Astrocyte of the spinal cord (primary cell): Measurements from ENCODE around the gene GIPC2.
A peak's percentile ranks its signal among the peaks of the same experiment; 100 is the strongest.
"Not testable (repeated sequence)": the region's sequence is repeated elsewhere in the genome, so short reads cannot be mapped to it uniquely, and the experiment has no call there.

Experiments used
- DNase-seq: peaks from one replicate; pipeline ENCODE4 v3.0.0; 2011; ENCODE audit warnings: low read depth, low spot score
- H3K4me3 ChIP-seq: 2 replicates; pipeline ENCODE4 v1.5.1; 2011; ENCODE audit warnings: low read depth, mild to moderate bottlenecking, low read length, moderate library complexity
- in situ Hi-C: cut with HindIII; loops from 2 replicates; pipeline ENCODE4 v1.10.0; 2017; ENCODE audit warnings: low sequenced_read_pairs
- TF ChIP-seq, protein P1 (sequence below): IDR thresholded peaks from 2 replicates; pipeline ENCODE4 v1.5.1; 2012; ENCODE audit warnings: low read depth, mild to moderate bottlenecking, low read length, inconsistent platforms

Gene GIPC2

DNA sequence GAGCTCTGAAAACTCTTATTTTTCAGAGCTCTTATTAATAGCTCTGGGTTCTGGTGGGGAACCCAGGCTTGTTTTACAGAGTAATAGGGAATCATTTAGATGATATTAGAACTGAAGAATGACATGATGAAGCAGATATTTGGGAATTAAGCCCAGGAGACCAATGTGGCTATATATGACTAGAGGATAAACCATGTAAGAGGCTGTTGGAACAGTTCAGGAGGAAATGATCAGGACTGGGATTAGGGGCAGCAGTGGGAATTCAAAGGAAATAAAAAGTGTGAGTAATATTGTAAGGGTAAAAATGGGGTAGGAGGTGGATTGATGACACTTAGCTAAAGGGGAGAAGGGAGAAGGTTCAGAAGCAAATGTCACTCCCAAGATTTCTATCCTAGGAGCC, 58.6 kb downstream of the GIPC2 start:
- no peak overlapping the region for H3K4me3 ChIP-seq
- in situ Hi-C loops, result no loop called here
- TF ChIP-seq, protein P1, sequence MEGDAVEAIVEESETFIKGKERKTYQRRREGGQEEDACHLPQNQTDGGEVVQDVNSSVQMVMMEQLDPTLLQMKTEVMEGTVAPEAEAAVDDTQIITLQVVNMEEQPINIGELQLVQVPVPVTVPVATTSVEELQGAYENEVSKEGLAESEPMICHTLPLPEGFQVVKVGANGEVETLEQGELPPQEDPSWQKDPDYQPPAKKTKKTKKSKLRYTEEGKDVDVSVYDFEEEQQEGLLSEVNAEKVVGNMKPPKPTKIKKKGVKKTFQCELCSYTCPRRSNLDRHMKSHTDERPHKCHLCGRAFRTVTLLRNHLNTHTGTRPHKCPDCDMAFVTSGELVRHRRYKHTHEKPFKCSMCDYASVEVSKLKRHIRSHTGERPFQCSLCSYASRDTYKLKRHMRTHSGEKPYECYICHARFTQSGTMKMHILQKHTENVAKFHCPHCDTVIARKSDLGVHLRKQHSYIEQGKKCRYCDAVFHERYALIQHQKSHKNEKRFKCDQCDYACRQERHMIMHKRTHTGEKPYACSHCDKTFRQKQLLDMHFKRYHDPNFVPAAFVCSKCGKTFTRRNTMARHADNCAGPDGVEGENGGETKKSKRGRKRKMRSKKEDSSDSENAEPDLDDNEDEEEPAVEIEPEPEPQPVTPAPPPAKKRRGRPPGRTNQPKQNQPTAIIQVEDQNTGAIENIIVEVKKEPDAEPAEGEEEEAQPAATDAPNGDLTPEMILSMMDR, result no peak
- peak; percentile 72 for DNase-seq

DNA sequence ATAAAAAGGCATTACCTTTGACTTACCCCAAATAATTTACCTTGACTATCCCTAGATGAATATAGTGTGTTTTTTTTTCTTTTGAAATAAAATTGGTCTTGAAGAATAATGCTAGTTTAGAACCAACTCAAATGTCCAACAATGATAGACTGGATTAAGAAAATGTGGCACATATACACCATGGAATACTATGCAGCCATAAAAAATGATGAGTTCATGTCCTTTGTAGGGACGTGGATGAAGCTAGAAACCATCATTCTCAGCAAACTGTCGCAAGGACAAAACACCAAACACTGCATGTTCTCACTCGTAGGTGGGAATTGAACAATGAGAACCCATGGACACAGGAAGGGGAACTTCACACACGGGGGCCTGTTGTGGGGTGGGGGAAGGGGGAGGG, 63.9 kb downstream of the GIPC2 start:
- H3K4me3 ChIP-seq, in situ Hi-C loops, DNase-seq: not testable (repeated sequence)

DNA sequence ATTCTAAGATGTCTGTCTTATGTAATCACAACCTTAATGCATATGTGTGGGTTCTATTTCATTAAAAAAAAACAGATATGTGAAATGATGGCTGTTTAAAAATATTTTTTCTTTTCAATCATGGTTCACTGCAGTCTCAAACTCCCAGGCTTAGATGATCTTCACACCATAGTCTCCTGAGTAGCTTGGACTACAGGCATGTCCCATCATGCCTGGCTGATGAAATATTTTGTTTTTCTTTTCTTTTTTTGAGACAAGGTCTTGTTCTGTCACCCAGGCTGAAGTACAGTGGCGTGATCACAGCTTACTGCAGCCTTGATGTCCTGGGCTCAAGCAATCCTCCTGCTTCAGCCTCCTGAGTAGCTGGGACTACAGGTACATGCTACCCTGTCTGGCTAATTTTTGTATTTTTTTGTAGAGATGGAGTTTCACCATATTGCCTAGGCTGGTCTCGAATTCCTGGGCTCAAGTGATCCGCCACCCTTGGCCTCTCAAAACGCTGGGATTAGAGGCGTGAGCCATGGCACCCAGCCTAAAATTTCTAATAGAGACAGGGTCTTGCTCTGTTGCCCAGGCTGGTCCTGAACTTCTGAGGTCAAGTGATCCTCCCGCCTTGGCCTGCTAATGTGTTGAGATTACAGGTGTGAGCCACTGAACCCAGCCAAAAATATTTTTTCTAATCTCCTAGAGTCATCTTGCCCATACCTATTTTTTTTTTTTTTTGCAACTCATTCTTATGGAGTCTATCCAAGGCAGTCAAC, 67.6 kb downstream of the GIPC2 start:
- in situ Hi-C loops, result no loop called here
- TF ChIP-seq, protein P1, result no peak
- no peak for DNase-seq
- H3K4me3 ChIP-seq, result no peak overlapping the region

DNA sequence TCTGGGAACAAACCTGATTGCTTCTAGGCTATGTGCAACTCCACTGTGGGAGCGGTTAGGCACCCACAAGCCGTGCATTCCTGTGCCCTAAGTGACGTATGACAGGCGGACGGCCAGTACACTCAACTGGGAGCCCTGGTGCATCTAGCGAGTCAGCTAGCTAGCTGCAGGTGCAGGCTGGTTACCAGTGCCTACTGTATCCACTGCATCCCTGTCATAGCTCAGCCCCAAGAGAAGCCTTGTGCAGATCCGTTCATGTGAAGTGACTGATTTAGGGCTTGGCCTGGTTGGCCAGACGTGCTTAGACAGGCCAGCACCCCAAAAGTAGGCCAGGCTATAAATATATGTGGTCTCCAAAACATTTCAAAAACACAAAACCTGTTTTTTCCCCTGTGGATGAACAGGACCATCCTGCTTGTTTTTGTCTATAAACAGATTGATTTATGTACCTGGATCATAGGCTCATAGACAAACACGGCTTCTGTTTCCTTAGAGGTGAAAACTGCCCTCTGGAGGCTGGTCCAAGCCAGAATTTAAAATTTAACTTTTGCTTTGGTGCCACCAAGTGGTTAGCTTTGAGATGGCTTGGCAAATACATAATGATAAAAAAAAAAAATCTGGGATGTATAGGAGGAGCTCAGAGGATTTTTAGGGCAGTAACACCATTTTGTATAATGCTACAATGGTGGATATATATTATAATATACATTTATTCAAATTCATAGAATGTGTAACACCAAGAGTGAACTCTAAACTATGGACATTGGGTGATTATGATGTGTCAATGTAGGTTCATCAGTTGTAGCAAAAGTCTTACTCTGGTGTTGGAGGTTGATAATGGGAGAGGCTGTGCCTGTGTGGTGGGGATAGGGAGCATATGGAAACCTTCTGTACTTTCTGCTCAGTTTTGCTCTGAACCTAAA, 68.5 kb downstream of the GIPC2 start:
- no peak overlapping the region for H3K4me3 ChIP-seq
- TF ChIP-seq, protein P1, result peak; percentile 76
- DNase-seq, result peak; percentile 88
- in situ Hi-C loops, result no loop called here

DNA sequence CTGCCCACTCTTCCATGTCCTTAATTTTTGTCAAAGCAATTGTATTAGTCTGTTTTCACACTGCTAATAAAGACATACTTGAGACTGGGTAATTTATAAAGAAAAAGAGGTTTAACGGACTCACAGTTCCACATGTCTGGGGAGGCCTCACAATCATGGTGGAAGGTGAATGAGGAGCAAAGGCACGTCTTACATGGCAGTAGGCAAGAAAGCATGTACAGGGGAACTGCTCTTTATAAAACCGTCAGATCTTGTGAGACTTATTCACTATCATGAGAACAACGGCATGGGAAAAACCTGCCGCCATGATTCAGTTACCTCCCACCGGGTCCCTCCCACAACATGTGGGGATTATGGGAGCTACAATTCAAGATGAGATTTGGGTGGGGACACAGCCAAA, 74.7 kb downstream of the GIPC2 start:
- H3K4me3 ChIP-seq, DNase-seq, in situ Hi-C loops: not testable (repeated sequence)

DNA sequence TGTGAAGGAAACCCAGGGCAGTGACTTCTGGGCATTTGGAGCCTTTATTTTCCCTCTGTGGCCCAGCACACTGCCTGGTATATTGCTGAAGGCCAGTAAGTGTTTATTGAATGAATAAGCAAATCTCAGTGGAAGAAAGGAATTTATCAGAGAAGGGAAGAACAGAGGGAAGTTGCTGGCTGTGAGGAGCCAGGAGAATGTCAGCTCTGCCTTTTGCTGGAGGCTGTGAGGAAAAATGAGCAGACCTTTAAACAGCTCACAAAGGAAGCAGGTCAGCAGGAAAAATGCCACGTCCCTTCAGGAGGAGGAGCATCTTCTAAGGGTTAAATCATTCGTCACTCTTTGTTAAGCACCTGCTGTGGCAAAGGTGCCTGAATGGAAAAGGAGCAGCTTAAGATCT, 75.9 kb downstream of the GIPC2 start:
- in situ Hi-C loops, result no loop called here
- TF ChIP-seq, protein P1, result no peak
- DNase-seq, result no peak
- H3K4me3 ChIP-seq, result no peak overlapping the region

DNA sequence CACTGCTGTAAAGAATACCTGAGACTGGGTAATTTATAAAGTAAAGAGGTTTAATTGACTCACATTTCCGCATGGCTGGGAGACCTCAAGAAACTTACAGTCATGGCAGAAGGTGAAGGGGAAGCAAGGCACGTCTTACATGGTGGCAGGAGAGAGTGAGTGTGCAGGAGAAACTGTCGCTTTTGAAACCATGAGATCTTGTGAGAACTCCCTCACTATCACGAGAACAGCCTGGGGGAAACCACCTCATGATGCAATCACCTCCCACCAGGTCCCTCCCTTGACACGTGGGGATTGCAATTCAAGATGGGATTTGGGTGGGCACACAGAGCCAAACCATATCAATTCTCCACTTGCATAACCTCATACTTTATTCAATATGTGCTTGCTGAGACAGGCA, 76.6 kb downstream of the GIPC2 start:
- H3K4me3 ChIP-seq, result no peak overlapping the region
- in situ Hi-C loops, result no loop called here
- no peak for DNase-seq
- TF ChIP-seq, protein P1, result no peak
